Gastroesophageal sphincter (tissue), 3 donors: Measurements from ENCODE around the gene CSNK1E.

Source experiments
- EP300 ChIP-seq: sonication (generic); formaldehyde crosslinking; IDR thresholded peaks from one replicate; pipeline ENCODE4 v1.6.1; 2017; ENCODE audit warnings: antibody characterized with exemption, mild to moderate bottlenecking
- POLR2A ChIP-seq, 2 donors: fragments of 450-650 bp; IDR thresholded peaks; one replicate each; pipeline ENCODE4 v1.6.1; 2017; ENCODE audit warnings: antibody characterized with exemption in 2 of 2, mild to moderate bottlenecking in 2 of 2, moderate library complexity in 1 of 2
- TF ChIP-seq, protein P1 (sequence below), 4 experiments: fragments of 200-600 bp in 2 of 4; fragments of 450-650 bp in 2 of 4; sonication (generic) in 1 of 4; IDR thresholded peaks; one replicate each; pipeline ENCODE4 v1.5.1; 2017 to 2019; ENCODE audit warnings: antibody characterized with exemption in 4 of 4, mild to moderate bottlenecking in 2 of 4, moderate library complexity in 2 of 4

DNA sequence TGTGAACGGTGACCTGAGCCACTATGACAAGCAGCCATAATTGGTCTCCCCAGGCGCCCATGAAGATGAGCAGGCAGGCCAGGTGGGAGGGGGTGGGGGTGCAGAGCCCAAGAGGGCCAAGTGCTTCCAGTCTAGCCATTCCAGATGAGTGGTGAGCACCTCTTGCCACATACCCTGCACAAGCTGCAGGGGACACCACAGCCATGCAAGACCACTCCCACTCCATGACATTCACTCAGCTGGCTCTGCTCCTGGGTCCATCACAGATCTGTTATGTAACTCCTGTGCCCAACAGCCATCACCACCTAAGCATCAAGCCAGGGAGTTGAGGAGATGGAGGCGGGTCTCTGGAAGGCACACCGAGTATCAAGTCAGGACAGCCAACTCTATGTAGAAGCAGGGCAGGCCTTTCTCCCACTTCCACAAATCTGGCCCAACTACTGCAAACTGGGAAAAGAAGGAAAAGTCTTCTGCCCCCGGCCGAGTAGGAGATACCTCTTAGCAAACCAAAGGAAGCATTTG, 52.9 kb downstream of the CSNK1E start:
- TF ChIP-seq, protein P1, sequence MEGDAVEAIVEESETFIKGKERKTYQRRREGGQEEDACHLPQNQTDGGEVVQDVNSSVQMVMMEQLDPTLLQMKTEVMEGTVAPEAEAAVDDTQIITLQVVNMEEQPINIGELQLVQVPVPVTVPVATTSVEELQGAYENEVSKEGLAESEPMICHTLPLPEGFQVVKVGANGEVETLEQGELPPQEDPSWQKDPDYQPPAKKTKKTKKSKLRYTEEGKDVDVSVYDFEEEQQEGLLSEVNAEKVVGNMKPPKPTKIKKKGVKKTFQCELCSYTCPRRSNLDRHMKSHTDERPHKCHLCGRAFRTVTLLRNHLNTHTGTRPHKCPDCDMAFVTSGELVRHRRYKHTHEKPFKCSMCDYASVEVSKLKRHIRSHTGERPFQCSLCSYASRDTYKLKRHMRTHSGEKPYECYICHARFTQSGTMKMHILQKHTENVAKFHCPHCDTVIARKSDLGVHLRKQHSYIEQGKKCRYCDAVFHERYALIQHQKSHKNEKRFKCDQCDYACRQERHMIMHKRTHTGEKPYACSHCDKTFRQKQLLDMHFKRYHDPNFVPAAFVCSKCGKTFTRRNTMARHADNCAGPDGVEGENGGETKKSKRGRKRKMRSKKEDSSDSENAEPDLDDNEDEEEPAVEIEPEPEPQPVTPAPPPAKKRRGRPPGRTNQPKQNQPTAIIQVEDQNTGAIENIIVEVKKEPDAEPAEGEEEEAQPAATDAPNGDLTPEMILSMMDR (IDR thresholded peaks at IDR 0.05), result no peak
- TF ChIP-seq EP300 (no peak), POLR2A (IDR thresholded peaks at IDR 0.05) (no peak)
